WTC11 (cell line): ENCODE data around the gene GRIN2A. TPM values are rescaled to one million over a fixed set of nuclear protein-coding genes. Genes with fewer than 3 reads are reported as not detected.
A peak's percentile ranks its signal among the peaks of the same experiment; 100 is the strongest.

Experiments
- ATAC-seq: fragments of 200-7000 bp; cut with Tn5 transposase; 2 replicates; pipeline ENCODE4 v1.10.0; 2021; ENCODE audit warnings: mild to moderate bottlenecking, moderate library complexity
- CTCF ChIA-PET: fragments of 300-600 bp; sonication (Branson Sonifier 250); formaldehyde crosslinking; loops from one replicate; lab custom pipeline; 2021; ENCODE audit warnings: antibody characterized with exemption; lab: Charles Lee
- POLR2A ChIA-PET: fragments of 350-600 bp; sonication (Branson Sonifier 250); formaldehyde crosslinking; loops from one replicate; lab custom pipeline; 2021; ENCODE audit warnings: antibody characterized with exemption; lab: Charles Lee
- DNase-seq: peaks from one replicate; pipeline ENCODE4 v3.0.0; 2021; ENCODE audit warnings: low spot score
- H3K27ac Mint-ChIP-seq: 2 replicates; pipeline ENCODE4 v1.8.0; 2021; ENCODE audit warnings: mixed read lengths
- H3K27me3 Mint-ChIP-seq: 2 replicates; pipeline ENCODE4 v1.8.0; 2021; ENCODE audit warnings: low read depth, mild to moderate bottlenecking, moderate library complexity, mixed read lengths
- H3K36me3 Mint-ChIP-seq: 2 replicates; pipeline ENCODE4 v1.8.0; 2021; ENCODE audit warnings: mixed read lengths
- H3K4me1 Mint-ChIP-seq: 2 replicates; pipeline ENCODE4 v1.8.0; 2022; ENCODE audit warnings: mixed read lengths
- H3K4me3 Mint-ChIP-seq: 2 replicates; pipeline ENCODE4 v1.8.0; 2021; ENCODE audit warnings: mild to moderate bottlenecking, moderate library complexity, mixed read lengths
- H3K9me3 Mint-ChIP-seq: 2 replicates; pipeline ENCODE4 v1.8.0; 2021; ENCODE audit warnings: mixed read lengths
- CBFB ChIP-seq: sonication (generic); formaldehyde crosslinking; IDR thresholded peaks from 2 replicates; pipeline ENCODE4 v1.8.1; 2022; ENCODE audit warnings: mild to moderate bottlenecking, low read depth, missing genetic modification reagents
- CREB1 ChIP-seq: sonication (generic); formaldehyde crosslinking; IDR thresholded peaks from 2 replicates; pipeline ENCODE4 v1.8.0; 2023; ENCODE audit warnings: mild to moderate bottlenecking, missing genetic modification reagents
- E2F1 ChIP-seq: sonication (generic); formaldehyde crosslinking; IDR thresholded peaks from 2 replicates; pipeline ENCODE4 v1.8.0; 2022; ENCODE audit warnings: mild to moderate bottlenecking, missing genetic modification reagents
- E2F4 ChIP-seq: sonication (generic); formaldehyde crosslinking; IDR thresholded peaks from 2 replicates; pipeline ENCODE4 v1.8.1; 2022; ENCODE audit warnings: low read depth, mild to moderate bottlenecking, moderate library complexity, missing genetic modification reagents, borderline replicate concordance
- GTF2I ChIP-seq: fragments of 250-450 bp; sonication (Bioruptor Pico); conservative IDR thresholded peaks from 2 replicates; pipeline ENCODE4 v1.4.0; 2021; ENCODE audit warnings: mild to moderate bottlenecking
- NFATC4 ChIP-seq: fragments of 250-450 bp; sonication (Bioruptor Pico); IDR thresholded peaks from 2 replicates; pipeline ENCODE4 v1.9.0; 2021; ENCODE audit warnings: mild to moderate bottlenecking
- NFYB ChIP-seq: sonication (generic); formaldehyde crosslinking; conservative IDR thresholded peaks from 2 replicates; pipeline ENCODE4 v1.8.0; 2022; ENCODE audit warnings: low read depth, missing genetic modification reagents
- NR1H2 ChIP-seq: sonication (generic); formaldehyde crosslinking; IDR thresholded peaks from 2 replicates; pipeline ENCODE4 v1.9.0; 2021; ENCODE audit warnings: mild to moderate bottlenecking, moderate library complexity, missing genetic modification reagents
- NR2C2 ChIP-seq: sonication (generic); formaldehyde crosslinking; IDR thresholded peaks from 2 replicates; pipeline ENCODE4 v1.8.0; 2022; ENCODE audit warnings: mild to moderate bottlenecking, missing genetic modification reagents
- PRDM15 ChIP-seq: sonication (generic); formaldehyde crosslinking; IDR thresholded peaks from 2 replicates; pipeline ENCODE4 v1.8.0; 2022; ENCODE audit warnings: missing genetic modification reagents
- RELA ChIP-seq: sonication (generic); formaldehyde crosslinking; IDR thresholded peaks from 2 replicates; pipeline ENCODE4 v1.8.1; 2022; ENCODE audit warnings: missing genetic modification reagents, mild to moderate bottlenecking, borderline replicate concordance
- RORB ChIP-seq: fragments of 250-450 bp; sonication (Bioruptor Pico); IDR thresholded peaks from 2 replicates; pipeline ENCODE4 v1.9.0; 2021; ENCODE audit warnings: mild to moderate bottlenecking
- STAT6 ChIP-seq: sonication (generic); formaldehyde crosslinking; conservative IDR thresholded peaks from 2 replicates; pipeline ENCODE4 v1.8.1; 2023; ENCODE audit warnings: mild to moderate bottlenecking, low read depth, missing genetic modification reagents, moderate library complexity
- TEAD1 ChIP-seq: sonication (generic); formaldehyde crosslinking; IDR thresholded peaks from 2 replicates; pipeline ENCODE4 v1.8.0; 2022; ENCODE audit warnings: mild to moderate bottlenecking, missing genetic modification reagents
- TEAD4 ChIP-seq: sonication (generic); formaldehyde crosslinking; IDR thresholded peaks from 2 replicates; pipeline ENCODE4 v1.8.0; 2022; ENCODE audit warnings: mild to moderate bottlenecking, missing genetic modification reagents
- ZNF396 ChIP-seq: fragments of 250-450 bp; sonication (Bioruptor Pico); IDR thresholded peaks from 2 replicates; pipeline ENCODE4 v1.8.0; 2021; ENCODE audit warnings: mild to moderate bottlenecking, moderate library complexity, borderline replicate concordance
- ZNF425 ChIP-seq: fragments of 250-450 bp; sonication (Bioruptor Pico); conservative IDR thresholded peaks from 2 replicates; pipeline ENCODE4 v1.9.0; 2021; ENCODE audit warnings: mild to moderate bottlenecking
- total RNA-seq: library from RNA; stranded (reverse); gene quantifications from 3 replicates; pipeline ENCODE4 v1.2.3, GENCODE V29; 2021
- TF ChIP-seq, protein P1 (sequence below): fragments of 250-450 bp; sonication (Bioruptor Pico); IDR thresholded peaks from 2 replicates; pipeline ENCODE4 v1.9.0; 2021; ENCODE audit warnings: mild to moderate bottlenecking
- TF ChIP-seq, protein P2 (sequence below): sonication (generic); formaldehyde crosslinking; IDR thresholded peaks from 2 replicates; pipeline ENCODE4 v1.8.0; 2022; ENCODE audit warnings: mild to moderate bottlenecking, missing genetic modification reagents

Gene GRIN2A
- total RNA-seq, 1 experiment from 2014 or later: 3.5 TPM

GRCh38 chr16:9723136-9723535 is 459.1 kb downstream of the GRIN2A start:
- Mint-ChIP-seq H3K27me3 (no peaks in the 10 kb centered on the region), H3K9me3 (no peaks in the 10 kb centered on the region), H3K27ac (no peak overlapping the region), H3K4me3 (no peak overlapping the region), H3K36me3 (peaks cover 4% of the 10 kb centered on the region; the same call in 1 of the 2 replicates), H3K4me1 (peaks cover 13% of the 10 kb centered on the region)
- DNase-seq: no peak
- no peak for ATAC-seq
- ChIA-PET CTCF (no interaction called here), POLR2A (no interaction called here)
- no peak for TF ChIP-seq E2F1 (CRISPR knock-in tag)
- no peak for TF ChIP-seq GTF2I (CRISPR knock-in tag)
- no peak for TF ChIP-seq RELA (CRISPR knock-in tag)
- TF ChIP-seq NFATC4 (CRISPR knock-in tag): no peak
- TF ChIP-seq NR2C2 (CRISPR knock-in tag): no peak

DNA sequence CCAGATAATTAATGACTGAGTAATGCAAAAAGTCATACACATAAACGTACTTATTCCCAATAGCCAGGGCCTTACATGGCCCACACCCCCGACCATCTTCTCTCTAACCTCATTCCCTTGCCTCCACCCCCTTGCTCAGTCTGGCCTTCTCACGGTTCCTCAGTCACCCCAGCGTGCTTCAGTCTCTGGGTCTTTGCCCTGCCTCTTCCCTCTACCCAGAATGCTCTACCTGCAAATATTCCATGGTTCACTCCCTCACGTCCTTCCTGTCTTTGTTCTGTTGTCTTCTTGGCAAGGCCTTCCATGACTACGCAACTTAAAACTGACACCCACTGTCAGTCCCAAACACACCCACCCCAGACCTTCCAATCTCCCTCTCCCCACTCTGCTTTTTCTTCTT is 468.3 kb downstream of the GRIN2A start:
- DNase-seq (no peak), ATAC-seq (no peak)
- no peak overlapping the region for H3K4me3 Mint-ChIP-seq
- peaks cover 41% of the 10 kb centered on the region for H3K36me3 Mint-ChIP-seq
- H3K27ac Mint-ChIP-seq: peak overlapping the region; percentile 29
- no peak for TF ChIP-seq RORB (CRISPR knock-in tag)
- no peak for TF ChIP-seq NFYB (CRISPR knock-in tag)
- TF ChIP-seq TEAD4: no peak
- TF ChIP-seq E2F4: no peak
- TF ChIP-seq, protein P1, sequence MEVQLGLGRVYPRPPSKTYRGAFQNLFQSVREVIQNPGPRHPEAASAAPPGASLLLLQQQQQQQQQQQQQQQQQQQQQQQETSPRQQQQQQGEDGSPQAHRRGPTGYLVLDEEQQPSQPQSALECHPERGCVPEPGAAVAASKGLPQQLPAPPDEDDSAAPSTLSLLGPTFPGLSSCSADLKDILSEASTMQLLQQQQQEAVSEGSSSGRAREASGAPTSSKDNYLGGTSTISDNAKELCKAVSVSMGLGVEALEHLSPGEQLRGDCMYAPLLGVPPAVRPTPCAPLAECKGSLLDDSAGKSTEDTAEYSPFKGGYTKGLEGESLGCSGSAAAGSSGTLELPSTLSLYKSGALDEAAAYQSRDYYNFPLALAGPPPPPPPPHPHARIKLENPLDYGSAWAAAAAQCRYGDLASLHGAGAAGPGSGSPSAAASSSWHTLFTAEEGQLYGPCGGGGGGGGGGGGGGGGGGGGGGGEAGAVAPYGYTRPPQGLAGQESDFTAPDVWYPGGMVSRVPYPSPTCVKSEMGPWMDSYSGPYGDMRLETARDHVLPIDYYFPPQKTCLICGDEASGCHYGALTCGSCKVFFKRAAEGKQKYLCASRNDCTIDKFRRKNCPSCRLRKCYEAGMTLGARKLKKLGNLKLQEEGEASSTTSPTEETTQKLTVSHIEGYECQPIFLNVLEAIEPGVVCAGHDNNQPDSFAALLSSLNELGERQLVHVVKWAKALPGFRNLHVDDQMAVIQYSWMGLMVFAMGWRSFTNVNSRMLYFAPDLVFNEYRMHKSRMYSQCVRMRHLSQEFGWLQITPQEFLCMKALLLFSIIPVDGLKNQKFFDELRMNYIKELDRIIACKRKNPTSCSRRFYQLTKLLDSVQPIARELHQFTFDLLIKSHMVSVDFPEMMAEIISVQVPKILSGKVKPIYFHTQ (CRISPR knock-in tag): no peak
- TF ChIP-seq ZNF425 (CRISPR knock-in tag): no peak
- no peak for TF ChIP-seq TEAD1 (CRISPR knock-in tag)
- no peak for TF ChIP-seq PRDM15 (CRISPR knock-in tag)
- no peak for TF ChIP-seq CREB1 (CRISPR knock-in tag)
- TF ChIP-seq, protein P2, sequence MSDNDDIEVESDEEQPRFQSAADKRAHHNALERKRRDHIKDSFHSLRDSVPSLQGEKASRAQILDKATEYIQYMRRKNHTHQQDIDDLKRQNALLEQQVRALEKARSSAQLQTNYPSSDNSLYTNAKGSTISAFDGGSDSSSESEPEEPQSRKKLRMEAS (CRISPR knock-in tag): no peak
- TF ChIP-seq CBFB (CRISPR knock-in tag): no peak
- no peak for TF ChIP-seq ZNF396
- TF ChIP-seq NR1H2 (CRISPR knock-in tag): no peak
- TF ChIP-seq STAT6 (CRISPR knock-in tag): no peak
- H3K27me3 Mint-ChIP-seq: no peaks in the 10 kb centered on the region; the same call in 1 of the 2 replicates
- peaks cover 25% of the 10 kb centered on the region for H3K4me1 Mint-ChIP-seq
- peaks cover 8% of the 10 kb centered on the region for H3K9me3 Mint-ChIP-seq
- ChIA-PET POLR2A (no interaction called here), CTCF (no interaction called here)
